Nephron progenitor cell (in vitro differentiated cells): Measurements from ENCODE around the gene NIP7.
A peak's percentile ranks its signal among the peaks of the same experiment; 100 is the strongest.

Experiments used
- DNase-seq: peaks from one replicate; pipeline ENCODE4 v3.0.0; 2021
- H3K27ac Mint-ChIP-seq: 2 replicates; pipeline ENCODE4 v1.8.0; 2021; ENCODE audit warnings: mild to moderate bottlenecking, moderate library complexity, mixed read lengths
- H3K27me3 Mint-ChIP-seq: 2 replicates; pipeline ENCODE4 v1.8.0; 2021; ENCODE audit warnings: mild to moderate bottlenecking, low read depth, mixed read lengths; ENCODE audit not compliant: poor library complexity
- H3K36me3 Mint-ChIP-seq: 2 replicates; pipeline ENCODE4 v1.8.0; 2021; ENCODE audit warnings: low read depth, mixed read lengths
- H3K4me1 Mint-ChIP-seq: 2 replicates; pipeline ENCODE4 v1.8.0; 2021; ENCODE audit warnings: mixed read lengths
- H3K4me3 Mint-ChIP-seq: 2 replicates; pipeline ENCODE4 v1.8.0; 2021; ENCODE audit warnings: mild to moderate bottlenecking, moderate library complexity, mixed read lengths
- H3K9me3 Mint-ChIP-seq: 2 replicates; pipeline ENCODE4 v1.8.0; 2021; ENCODE audit warnings: mild to moderate bottlenecking, moderate library complexity, mixed read lengths
- CTCF ChIP-seq: fragments of 200-600 bp; sonication (generic); IDR thresholded peaks from 2 replicates; pipeline ENCODE4 v1.5.0; 2021; ENCODE audit warnings: antibody characterized with exemption

The NIP7 gene

GRCh38 chr16:69325784-69326171, 13.8 kb upstream of the NIP7 start:
- TF ChIP-seq CTCF, result no peak
- Mint-ChIP-seq H3K27me3 (no peaks in the 10 kb centered on the region), H3K27ac (peak overlapping the region; percentile 80), H3K36me3 (peaks cover 50% of the 10 kb centered on the region), H3K4me1 (peaks cover 52% of the 10 kb centered on the region), H3K4me3 (no peak overlapping the region), H3K9me3 (no peaks in the 10 kb centered on the region)
- no peak for DNase-seq

- peak overlapping the region; percentile 80 for H3K27ac Mint-ChIP-seq
- H3K9me3 Mint-ChIP-seq, result no peaks in the 10 kb centered on the region
- no peaks in the 10 kb centered on the region for H3K27me3 Mint-ChIP-seq
- TF ChIP-seq CTCF, result no peak
- peaks cover 45% of the 10 kb centered on the region for H3K36me3 Mint-ChIP-seq
- H3K4me1 Mint-ChIP-seq, result peaks cover 51% of the 10 kb centered on the region
- DNase-seq, result no peak
- peak overlapping the region; percentile 2 for H3K4me3 Mint-ChIP-seq
Observed at GRCh38 chr16:69326172-69326873, 13.2 kb upstream of the NIP7 start.

- no peak for TF ChIP-seq CTCF
- H3K36me3 Mint-ChIP-seq, result peaks cover 45% of the 10 kb centered on the region
- no peak for DNase-seq
Observed at GRCh38 chr16:69327585-69328310, 11.8 kb upstream of the NIP7 start.

GRCh38 chr16:69328854-69329316, 10.7 kb upstream of the NIP7 start:
- Mint-ChIP-seq H3K27me3 (no peaks in the 10 kb centered on the region), H3K4me1 (peaks cover 43% of the 10 kb centered on the region), H3K36me3 (peaks cover 49% of the 10 kb centered on the region), H3K4me3 (peak overlapping the region; percentile 86), H3K27ac (peak overlapping the region; percentile 48), H3K9me3 (no peaks in the 10 kb centered on the region)
- DNase-seq, result no peak
- TF ChIP-seq CTCF, result no peak

More at GRCh38 chr16:69327585-69328310, 11.8 kb upstream of the NIP7 start:
- H3K4me1 Mint-ChIP-seq, result peaks cover 41% of the 10 kb centered on the region
- no peak overlapping the region for H3K27ac Mint-ChIP-seq
- H3K27me3 Mint-ChIP-seq, result no peaks in the 10 kb centered on the region
- no peaks in the 10 kb centered on the region for H3K9me3 Mint-ChIP-seq
- peak overlapping the region; percentile 86 for H3K4me3 Mint-ChIP-seq

GRCh38 chr16:69329369-69330285, 9.9 kb upstream of the NIP7 start:
- TF ChIP-seq CTCF, result no peak
- Mint-ChIP-seq H3K27ac (no peak overlapping the region), H3K36me3 (peaks cover 52% of the 10 kb centered on the region), H3K27me3 (no peaks in the 10 kb centered on the region), H3K4me1 (peaks cover 42% of the 10 kb centered on the region), H3K4me3 (peak overlapping the region; percentile 86), H3K9me3 (no peaks in the 10 kb centered on the region)
- peak; percentile 50 for DNase-seq
